Glutamatergic neuron (in vitro differentiated cells): Measurements from ENCODE around the gene RTN4RL2. TPM values are rescaled to one million over a fixed set of nuclear protein-coding genes. Genes with fewer than 3 reads are reported as not detected.

Experiments used
- DNase-seq: peaks from one replicate; pipeline ENCODE4 v3.0.0; 2022
- H3K27ac Mint-ChIP-seq: one replicate; pipeline ENCODE4 v1.8.0; 2020; ENCODE audit warnings: mild to moderate bottlenecking, mixed read lengths, inconsistent platforms; ENCODE audit not compliant: unreplicated experiment
- H3K27me3 Mint-ChIP-seq: one replicate; pipeline ENCODE4 v1.8.0; 2020; ENCODE audit warnings: mild to moderate bottlenecking, moderate library complexity, mixed read lengths, inconsistent platforms; ENCODE audit not compliant: unreplicated experiment
- H3K36me3 Mint-ChIP-seq: one replicate; pipeline ENCODE4 v1.8.0; 2020; ENCODE audit warnings: mild to moderate bottlenecking, mixed read lengths, inconsistent platforms; ENCODE audit not compliant: unreplicated experiment
- H3K4me1 Mint-ChIP-seq: one replicate; pipeline ENCODE4 v1.8.0; 2020; ENCODE audit warnings: mild to moderate bottlenecking, low read depth, mixed read lengths, inconsistent platforms; ENCODE audit not compliant: unreplicated experiment
- H3K4me3 Mint-ChIP-seq: one replicate; pipeline ENCODE4 v1.8.0; 2020; ENCODE audit warnings: mild to moderate bottlenecking, mixed read lengths, inconsistent platforms; ENCODE audit not compliant: unreplicated experiment
- H3K9me3 Mint-ChIP-seq: one replicate; pipeline ENCODE4 v1.8.0; 2020; ENCODE audit warnings: mild to moderate bottlenecking, moderate library complexity, mixed read lengths, inconsistent platforms; ENCODE audit not compliant: unreplicated experiment
- CTCF ChIP-seq: fragments of 200-600 bp; sonication (generic); IDR thresholded peaks from one replicate; pipeline ENCODE4 v1.5.0; 2021; ENCODE audit not compliant: partially characterized antibody, unreplicated experiment
- total RNA-seq: library from RNA; stranded (reverse); fragmentation: NEBNext Ultra II Directional; extraction: Animal tissue kit (Norgen Biotek cat#: 25700); gene quantifications from one replicate; pipeline ENCODE4 v1.2.1, GENCODE V29; 2021; ENCODE audit not compliant: unreplicated experiment

RTN4RL2 gene
- total RNA-seq, 1 donor from 2014 or later: 119 TPM

GRCh38 chr11:57515332-57516060 is 55.2 kb downstream of the RTN4RL2 start, which contains the start of gene SLC43A1:
Gene SLC43A1 (minus strand): TSS chr11:57515702. CDS start chr11:57514111, 1,591 bp downstream.
- H3K27ac Mint-ChIP-seq: peak within 1 kb of the TSS; percentile 28
- H3K4me1 Mint-ChIP-seq: no peaks in the 10 kb centered on the region
- H3K36me3 Mint-ChIP-seq: no peaks in the 10 kb centered on the region
- peaks cover 15% of the 10 kb centered on the region for H3K27me3 Mint-ChIP-seq
- H3K4me3 Mint-ChIP-seq: peak within 1 kb of the TSS; percentile 95
- DNase-seq: peak; percentile 58
- H3K9me3 Mint-ChIP-seq: peaks cover 2% of the 10 kb centered on the region
- no peak for TF ChIP-seq CTCF

GRCh38 chr11:57516061-57516443 is 55.7 kb downstream of the RTN4RL2 start:
- H3K4me3 Mint-ChIP-seq: peak overlapping the region; percentile 95

GRCh38 chr11:57521116-57521515 is 60.8 kb downstream of the RTN4RL2 start:
- DNase-seq: no peak
- no peaks in the 10 kb centered on the region for H3K36me3 Mint-ChIP-seq
- H3K9me3 Mint-ChIP-seq: peaks cover 1% of the 10 kb centered on the region
- TF ChIP-seq CTCF: no peak
- H3K4me3 Mint-ChIP-seq: no peak overlapping the region
- peaks cover 3% of the 10 kb centered on the region for H3K27me3 Mint-ChIP-seq
- no peaks in the 10 kb centered on the region for H3K4me1 Mint-ChIP-seq
- H3K27ac Mint-ChIP-seq: no peak overlapping the region

More at GRCh38 chr11:57516061-57516443, 55.7 kb downstream of the RTN4RL2 start:
- H3K27me3 Mint-ChIP-seq: peaks cover 15% of the 10 kb centered on the region
- no peak for DNase-seq
- H3K27ac Mint-ChIP-seq: peak overlapping the region; percentile 28
- peaks cover 2% of the 10 kb centered on the region for H3K9me3 Mint-ChIP-seq
- no peaks in the 10 kb centered on the region for H3K4me1 Mint-ChIP-seq
- no peak for TF ChIP-seq CTCF
- H3K36me3 Mint-ChIP-seq: no peaks in the 10 kb centered on the region

GRCh38 chr11:57523419-57523818 is 63.1 kb downstream of the RTN4RL2 start:
- DNase-seq: no peak
- Mint-ChIP-seq H3K27ac (no peak overlapping the region), H3K9me3 (peaks cover 3% of the 10 kb centered on the region), H3K36me3 (no peaks in the 10 kb centered on the region), H3K27me3 (peaks cover 4% of the 10 kb centered on the region), H3K4me1 (peaks cover 2% of the 10 kb centered on the region), H3K4me3 (no peak overlapping the region)
- TF ChIP-seq CTCF: no peak

Other genes starting within 250 kb of the RTN4RL2 start
- 0.37 TPM for gene APLNR, start 223.3 kb upstream of the RTN4RL2 start, total RNA-seq
- 198 TPM for gene TNKS1BP1, start 135.6 kb upstream of the RTN4RL2 start, total RNA-seq
- gene SSRP1, start 124.6 kb upstream of the RTN4RL2 start, total RNA-seq: 91.4 TPM
- 496 TPM for gene P2RX3, start 122.2 kb upstream of the RTN4RL2 start, total RNA-seq
- not detected for gene PRG3, start 79.4 kb upstream of the RTN4RL2 start, total RNA-seq
- gene PRG2, start 69.9 kb upstream of the RTN4RL2 start, total RNA-seq: not detected
- gene SLC43A3, start 33.4 kb upstream of the RTN4RL2 start, total RNA-seq: 10.8 TPM
- gene SLC43A1, start 55.2 kb downstream of the RTN4RL2 start, total RNA-seq: 5.2 TPM
- gene TIMM10, start 70.2 kb downstream of the RTN4RL2 start, total RNA-seq: 51.2 TPM
- not detected for gene SMTNL1, start 77.1 kb downstream of the RTN4RL2 start, total RNA-seq
- gene UBE2L6, start 107.1 kb downstream of the RTN4RL2 start, total RNA-seq: 199 TPM
- gene SERPING1, start 137.2 kb downstream of the RTN4RL2 start, total RNA-seq: 46.1 TPM
- 16.9 TPM for gene YPEL4, start 189.4 kb downstream of the RTN4RL2 start, total RNA-seq
- 17.1 TPM for gene CLP1, start 197.2 kb downstream of the RTN4RL2 start, total RNA-seq
- gene ZDHHC5, start 207.6 kb downstream of the RTN4RL2 start, total RNA-seq: 42.3 TPM